Endodermal cell (in vitro differentiated cells): ENCODE measurements around the gene PEX7. TPM values are rescaled to one million over a fixed set of nuclear protein-coding genes. Genes with fewer than 3 reads are reported as not detected.

Experiments used
- DNase-seq: peaks from one replicate; pipeline ENCODE4 v3.0.0-alpha.2; 2017
- H3K27ac ChIP-seq: 2 replicates; pipeline ENCODE4 v1.5.1; 2013; ENCODE audit warnings: mild to moderate bottlenecking, low read depth, low read length, moderate library complexity
- H3K27me3 ChIP-seq: 2 replicates; pipeline ENCODE4 v1.6.1; 2013; ENCODE audit warnings: mild to moderate bottlenecking, low read length, moderate library complexity; ENCODE audit not compliant: insufficient read depth, control insufficient read depth, poor library complexity, severe bottlenecking
- H3K36me3 ChIP-seq: 2 replicates; pipeline ENCODE4 v1.7.0; 2013; ENCODE audit warnings: mild to moderate bottlenecking, low read length, moderate library complexity; ENCODE audit not compliant: control insufficient read depth, insufficient read depth
- H3K4me1 ChIP-seq: one replicate; pipeline ENCODE4 v1.7.0; 2013; ENCODE audit warnings: low read length; ENCODE audit not compliant: control insufficient read depth, insufficient read depth
- H3K4me3 ChIP-seq: 2 replicates; pipeline ENCODE4 v1.5.1; 2013; ENCODE audit warnings: mild to moderate bottlenecking, low read length, moderate library complexity
- H3K9ac ChIP-seq: 2 replicates; pipeline ENCODE4 v1.6.1; 2013; ENCODE audit warnings: mild to moderate bottlenecking, low read length, moderate library complexity; ENCODE audit not compliant: poor library complexity, severe bottlenecking; ENCODE audit errors: extremely low read depth
- H3K9me3 ChIP-seq: 2 replicates; pipeline ENCODE4 v1.6.1; 2013; ENCODE audit warnings: mild to moderate bottlenecking, low read length, moderate library complexity; ENCODE audit not compliant: control insufficient read depth
- H3K27ac Mint-ChIP-seq: 2 replicates; pipeline ENCODE4 v1.8.0; 2020; ENCODE audit warnings: mixed read lengths
- H3K27me3 Mint-ChIP-seq: 2 replicates; pipeline ENCODE4 v1.8.0; 2021; ENCODE audit warnings: mild to moderate bottlenecking, mixed read lengths; ENCODE audit not compliant: insufficient read depth
- H3K36me3 Mint-ChIP-seq: 2 replicates; pipeline ENCODE4 v1.8.0; 2020; ENCODE audit warnings: low read depth, mixed read lengths
- H3K4me1 Mint-ChIP-seq: 2 replicates; pipeline ENCODE4 v1.8.0; 2020; ENCODE audit warnings: mixed read lengths
- H3K4me3 Mint-ChIP-seq: 2 replicates; pipeline ENCODE4 v1.8.0; 2020; ENCODE audit warnings: mild to moderate bottlenecking, moderate library complexity, mixed read lengths
- H3K9me3 Mint-ChIP-seq: 2 replicates; pipeline ENCODE4 v1.8.0; 2020; ENCODE audit warnings: mild to moderate bottlenecking, mixed read lengths
- CTCF ChIP-seq: fragments of 200-600 bp; sonication (generic); conservative IDR thresholded peaks from 2 replicates; pipeline ENCODE4 v1.5.0; 2021; ENCODE audit warnings: antibody characterized with exemption, mild to moderate bottlenecking
- WGBS, 2 experiments: methylation state at CpG; one replicate each; pipeline versions ENCODE4 v1.1.5 to v1.1.7; 2013; ENCODE audit warnings: missing lambda C conversion rate in 2 of 2, mixed read lengths in 1 of 2; ENCODE audit not compliant: insufficient coverage in 1 of 2, insufficient read length in 1 of 2; 5-methylcytosine and 5-hydroxymethylcytosine counted together
- total RNA-seq, 2 donors: library from RNA; stranded (reverse); fragmentation: NEBNext Ultra II Directional in 1 of 2; extraction: Animal tissue kit (Norgen Biotek cat#: 25700) in 1 of 2; gene quantifications; 2 replicates in 1 of 2; 3 replicates in 1 of 2; pipeline ENCODE4 v1.2.1, GENCODE V29; 2021

The PEX7 gene
- total RNA-seq, 2 donors from 2014 or later, result 11.2 to 11.6 TPM

GRCh38 chr6:136803608-136804007 is 18.8 kb upstream of the PEX7 start:
- H3K36me3 Mint-ChIP-seq, result no peaks in the 10 kb centered on the region
- Histone ChIP-seq H3K27ac (no peak overlapping the region), H3K9me3 (no peaks in the 10 kb centered on the region), H3K4me1 (no peaks in the 10 kb centered on the region), H3K36me3 (no peaks in the 10 kb centered on the region), H3K27me3 (no peaks in the 10 kb centered on the region), H3K4me3 (no peak overlapping the region), H3K9ac (no peak overlapping the region)
- no peak for TF ChIP-seq CTCF
- H3K4me1 Mint-ChIP-seq, result no peaks in the 10 kb centered on the region
- peaks cover 6% of the 10 kb centered on the region for H3K9me3 Mint-ChIP-seq
- no peak for DNase-seq
- peaks cover 2% of the 10 kb centered on the region for H3K27me3 Mint-ChIP-seq
- no peak overlapping the region for H3K4me3 Mint-ChIP-seq
- WGBS, 2 experiments, result 100% methylated on average over 1 of the region's 1 CpG; no CpG with 5 or more reads in 1 of the 2 experiments
- H3K27ac Mint-ChIP-seq, result no peak overlapping the region

GRCh38 chr6:136809091-136809860 is 13.1 kb upstream of the PEX7 start:
- 85 to 93% methylated on average over 6 to 7 of the region's 7 CpGs for WGBS, 2 experiments
- Mint-ChIP-seq H3K9me3 (no peaks in the 10 kb centered on the region), H3K27me3 (no peaks in the 10 kb centered on the region), H3K4me3 (no peak overlapping the region), H3K36me3 (no peaks in the 10 kb centered on the region), H3K27ac (no peak overlapping the region), H3K4me1 (peaks cover 2% of the 10 kb centered on the region)
- H3K4me1 ChIP-seq, result no peaks in the 10 kb centered on the region
- H3K4me3 ChIP-seq, result no peak overlapping the region
- H3K9me3 ChIP-seq, result no peaks in the 10 kb centered on the region
- H3K27ac ChIP-seq, result no peak overlapping the region
- H3K36me3 ChIP-seq, result no peaks in the 10 kb centered on the region
- H3K9ac ChIP-seq, result no peak overlapping the region
- DNase-seq, result no peak
- TF ChIP-seq CTCF, result no peak
- no peaks in the 10 kb centered on the region for H3K27me3 ChIP-seq

GRCh38 chr6:136811272-136811671 is 11.1 kb upstream of the PEX7 start:
- Histone ChIP-seq H3K4me1 (no peaks in the 10 kb centered on the region), H3K36me3 (no peaks in the 10 kb centered on the region), H3K9me3 (no peaks in the 10 kb centered on the region), H3K4me3 (no peak overlapping the region), H3K27ac (no peak overlapping the region), H3K27me3 (no peaks in the 10 kb centered on the region), H3K9ac (no peak overlapping the region)
- Mint-ChIP-seq H3K36me3 (no peaks in the 10 kb centered on the region), H3K4me3 (no peak overlapping the region), H3K9me3 (peaks cover 2% of the 10 kb centered on the region), H3K27me3 (no peaks in the 10 kb centered on the region), H3K4me1 (peaks cover 2% of the 10 kb centered on the region), H3K27ac (no peak overlapping the region)
- TF ChIP-seq CTCF, result no peak
- no peak for DNase-seq
